IPS-NIHi7 (cell line): ENCODE data around the gene RACGAP1.

Source experiments
- DNase-seq: peaks from one replicate; pipeline ENCODE4 v3.0.0; 2012; ENCODE audit warnings: mixed read lengths; ENCODE audit errors: extremely low spot score

The RACGAP1 gene

GRCh38 chr12:49954863-49955830, 70.1 kb downstream of the RACGAP1 start:
- DNase-seq: no peak

GRCh38 chr12:49953961-49954846, 71.1 kb downstream of the RACGAP1 start:
- DNase-seq: no peak

- no peak for DNase-seq
Measured at GRCh38 chr12:49953151-49953550, 72.1 kb downstream of the RACGAP1 start.

GRCh38 chr12:49952391-49953055, 72.8 kb downstream of the RACGAP1 start:
- no peak for DNase-seq

- DNase-seq: no peak
Measured at GRCh38 chr12:49951411-49952240, 73.7 kb downstream of the RACGAP1 start.

GRCh38 chr12:49950273-49951251, 74.7 kb downstream of the RACGAP1 start, which contains the start of gene AQP2:
TSS of gene AQP2 (plus strand) at chr12:49950737. CDS start at chr12:49950831, 94 bp downstream.
- DNase-seq: no peak

GRCh38 chr12:49949866-49950265, 75.4 kb downstream of the RACGAP1 start:
- no peak for DNase-seq

GRCh38 chr12:49948866-49949845, 76.1 kb downstream of the RACGAP1 start:
- no peak for DNase-seq

- DNase-seq: no peak
Measured at GRCh38 chr12:49947593-49948226, 77.6 kb downstream of the RACGAP1 start.

GRCh38 chr12:49946497-49946896, 78.8 kb downstream of the RACGAP1 start:
- DNase-seq: no peak

- no peak for DNase-seq
Measured at GRCh38 chr12:49946086-49946485, 79.2 kb downstream of the RACGAP1 start.

- DNase-seq: peak; percentile 95
Measured at GRCh38 chr12:49945394-49946080, 79.8 kb downstream of the RACGAP1 start.

- DNase-seq: no peak
Measured at GRCh38 chr12:49944718-49945117, 80.6 kb downstream of the RACGAP1 start.

GRCh38 chr12:49944046-49944445, 81.2 kb downstream of the RACGAP1 start:
- no peak for DNase-seq

GRCh38 chr12:49943625-49943960, 81.7 kb downstream of the RACGAP1 start:
- DNase-seq: no peak

GRCh38 chr12:49942921-49943624, 82.2 kb downstream of the RACGAP1 start:
- DNase-seq: no peak

GRCh38 chr12:49942512-49942893, 82.8 kb downstream of the RACGAP1 start:
- DNase-seq: no peak
